HCT116 (cell line): Measurements from ENCODE around the gene PICALM. TPM values are rescaled to one million over a fixed set of nuclear protein-coding genes. Genes with fewer than 3 reads are reported as not detected.

Experiments
- ATAC-seq: fragments of 200-7000 bp; cut with Tn5 transposase; 2 replicates; pipeline ENCODE4 v1.9.1; 2020; ENCODE audit warnings: mild to moderate bottlenecking, moderate library complexity
- BruUV-seq: library from RNA; stranded (reverse); fragments of 400-500 nt; replicated peaks from 2 replicates; lab custom pipeline; 2021; lab: Mats Ljungman, UMichigan
- CTCF ChIA-PET: fragments of 300-600 bp; sonication (Branson Sonifier 250); formaldehyde crosslinking; loops from one replicate; lab custom pipeline; 2021; ENCODE audit warnings: antibody characterized with exemption; lab: Charles Lee
- POLR2A ChIA-PET: fragments of 300-600, 350-600 bp; sonication (Branson Sonifier 250); formaldehyde crosslinking; loops from one replicate; lab custom pipeline; 2021; ENCODE audit warnings: antibody characterized with exemption; lab: Charles Lee
- RAD21 ChIA-PET, 2 experiments: fragments of 300-600 bp; sonication (Branson Sonifier 250); formaldehyde crosslinking; loops; one replicate each; lab custom pipeline; 2023; ENCODE audit warnings: low total read pairs in 2 of 2; ENCODE audit not compliant: uncharacterized antibody in 2 of 2, unreplicated experiment in 2 of 2, low non-redundant PET in 1 of 2; lab: Charles Lee
- DNase-seq: peaks from one replicate; pipeline ENCODE4 v3.0.0-alpha.2; 2010; ENCODE audit warnings: low read depth, low spot score
- H2AFZ ChIP-seq: fragments of 200-600 bp; shearing (Covaris generic), sonication (generic); 2 replicates; pipeline ENCODE4 v1.6.1; 2017; ENCODE audit warnings: low read depth, mixed run types, mixed read lengths, antibody characterized with exemption, low read length; ENCODE audit not compliant: poor library complexity, severe bottlenecking
- H3K27ac ChIP-seq: 2 replicates; pipeline ENCODE4 v1.5.1; 2012; ENCODE audit warnings: low read depth, low read length
- H3K27me3 ChIP-seq: fragments of 200-600 bp; sonication (generic); 2 replicates; pipeline ENCODE4 v1.6.1; 2016; ENCODE audit warnings: mixed run types, low read length, mixed read lengths; ENCODE audit not compliant: insufficient read depth
- H3K36me3 ChIP-seq, 2 experiments: fragments of 200-500 bp in 1 of 2; fragments of 200-600 bp in 1 of 2; sonication (Bioruptor generic) in 1 of 2; sonication (generic) in 1 of 2; 2 replicates each; pipeline versions ENCODE4 v1.5.1 to v1.6.1; 2014 to 2016; ENCODE audit warnings: low read length in 2 of 2, inconsistent platforms in 1 of 2, mixed read lengths in 1 of 2, mixed run types in 1 of 2; ENCODE audit not compliant: insufficient read depth in 2 of 2, control insufficient read depth in 1 of 2
- H3K4me1 ChIP-seq, 2 experiments: fragments of 200-600 bp in 1 of 2; sonication (generic) in 1 of 2; 2 replicates each; pipeline versions ENCODE4 v1.5.1 to v1.6.1; 2012 to 2017; ENCODE audit warnings: low read length in 2 of 2, inconsistent platforms in 1 of 2, mild to moderate bottlenecking in 1 of 2, mixed read lengths in 1 of 2, mixed run types in 1 of 2, moderate library complexity in 1 of 2; ENCODE audit not compliant: insufficient read depth in 2 of 2, control insufficient read depth in 1 of 2
- H3K4me2 ChIP-seq: fragments of 200-600 bp; sonication (generic); 2 replicates; pipeline ENCODE4 v1.6.1; 2017; ENCODE audit warnings: mixed run types, low read length, mixed read lengths
- H3K4me3 ChIP-seq, 2 experiments: fragments of 200-600 bp in 1 of 2; sonication (generic) in 1 of 2; replicated peaks in 1 of 2; 2 replicates each; pipeline ENCODE4 v1.5.1; 2011 to 2016; ENCODE audit warnings: low read length in 2 of 2, control low read depth in 1 of 2, low read depth in 1 of 2, mild to moderate bottlenecking in 1 of 2, mixed read lengths in 1 of 2, mixed run types in 1 of 2
- H3K79me2 ChIP-seq: fragments of 200-600 bp; sonication (generic); 2 replicates; pipeline ENCODE4 v1.6.1; 2017; ENCODE audit warnings: mild to moderate bottlenecking, mixed run types, low read length, moderate library complexity, mixed read lengths; ENCODE audit not compliant: insufficient read depth
- H3K9ac ChIP-seq: fragments of 200-600 bp; sonication (generic); 2 replicates; pipeline ENCODE4 v1.6.1; 2016; ENCODE audit warnings: low read length, mixed read lengths
- H3K9me2 ChIP-seq: fragments of 200-600 bp; sonication (generic), shearing (Covaris generic); 2 replicates; pipeline ENCODE4 v1.6.1; 2017; ENCODE audit warnings: mixed run types, mild to moderate bottlenecking, moderate library complexity; ENCODE audit not compliant: insufficient read depth
- H3K9me3 ChIP-seq, 2 experiments: fragments of 200-500 bp in 1 of 2; fragments of 200-600 bp in 1 of 2; sonication (Bioruptor generic) in 1 of 2; sonication (generic) in 1 of 2; 2 replicates each; pipeline ENCODE4 v1.6.1; 2014 to 2017; ENCODE audit warnings: low read length in 2 of 2, mixed read lengths in 2 of 2, inconsistent platforms in 1 of 2, low read depth in 1 of 2, mild to moderate bottlenecking in 1 of 2, mixed run types in 1 of 2, moderate library complexity in 1 of 2; ENCODE audit not compliant: control insufficient read depth in 1 of 2, insufficient read depth in 1 of 2
- H4K20me1 ChIP-seq: fragments of 200-600 bp; sonication (generic), shearing (Covaris generic); 2 replicates; pipeline ENCODE4 v1.6.1; 2017; ENCODE audit warnings: mixed run types, mild to moderate bottlenecking, moderate library complexity; ENCODE audit not compliant: insufficient read depth
- CBX3 ChIP-seq: IDR thresholded peaks from 2 replicates; pipeline ENCODE4 v1.6.1; 2012; ENCODE audit warnings: low read depth
- CEBPB ChIP-seq: IDR thresholded peaks from 2 replicates; pipeline ENCODE4 v1.6.1; 2012; ENCODE audit warnings: low read depth
- CTCF ChIP-seq, 3 experiments: fragments of 200-600 bp in 1 of 3; sonication (generic) in 1 of 3; IDR thresholded peaks in 2 of 3; conservative IDR thresholded peaks in 1 of 3; 2 replicates each; pipeline ENCODE4 v1.5.1; 2012 to 2017; ENCODE audit warnings: low read depth in 2 of 3, low read length in 2 of 3, antibody characterized with exemption in 1 of 3, borderline replicate concordance in 1 of 3, control low read depth in 1 of 3, mild to moderate bottlenecking in 1 of 3, mixed read lengths in 1 of 3, mixed run types in 1 of 3, moderate library complexity in 1 of 3; ENCODE audit not compliant: insufficient read depth in 1 of 3
- EGR1 ChIP-seq: IDR thresholded peaks from 2 replicates; pipeline ENCODE4 v1.6.1; 2012; ENCODE audit warnings: low read depth
- ELF1 ChIP-seq: IDR thresholded peaks from 2 replicates; pipeline ENCODE4 v1.6.1; 2012; ENCODE audit warnings: low read depth, borderline replicate concordance
- EZH2 ChIP-seq: fragments of 200-600 bp; sonication (generic); IDR thresholded peaks from 2 replicates; pipeline ENCODE4 v1.6.1; 2017; ENCODE audit warnings: antibody characterized with exemption, mixed run types
- EZH2phosphoT487 ChIP-seq: fragments of 200-600 bp; IDR thresholded peaks from 2 replicates; pipeline ENCODE4 v1.6.1; 2018; ENCODE audit warnings: antibody characterized with exemption, borderline replicate concordance
- FOSL1 ChIP-seq: IDR thresholded peaks from 2 replicates; pipeline ENCODE4 v1.6.1; 2012; ENCODE audit warnings: low read depth
- JUND ChIP-seq: IDR thresholded peaks from 2 replicates; pipeline ENCODE4 v1.6.1; 2012
- MAX ChIP-seq: IDR thresholded peaks from 2 replicates; pipeline ENCODE4 v1.6.1; 2012
- POLR2A ChIP-seq: IDR thresholded peaks from 2 replicates; pipeline ENCODE4 v1.7.0; 2011; ENCODE audit warnings: borderline replicate concordance; ENCODE audit not compliant: insufficient read depth, insufficient read length; ENCODE audit errors: extremely low read depth
- POLR2AphosphoS5 ChIP-seq: IDR thresholded peaks from 2 replicates; pipeline ENCODE4 v1.6.1; 2011; ENCODE audit warnings: mild to moderate bottlenecking, low read depth, low read length, moderate library complexity
- REST ChIP-seq: IDR thresholded peaks from 2 replicates; pipeline ENCODE4 v1.6.1; 2012; ENCODE audit warnings: low read depth
- SIN3A ChIP-seq: IDR thresholded peaks from 2 replicates; pipeline ENCODE4 v1.6.1; 2012; ENCODE audit warnings: low read depth
- SRF ChIP-seq: IDR thresholded peaks from 2 replicates; pipeline ENCODE4 v1.6.1; 2012; ENCODE audit warnings: low read depth
- TCF7L2 ChIP-seq: IDR thresholded peaks from 2 replicates; pipeline ENCODE4 v1.7.0; 2011; ENCODE audit warnings: borderline replicate concordance, inconsistent platforms; ENCODE audit not compliant: insufficient read depth, insufficient read length; ENCODE audit errors: extremely low read depth
- YY1 ChIP-seq: IDR thresholded peaks from 2 replicates; pipeline ENCODE4 v1.6.1; 2011; ENCODE audit warnings: low read length, low read depth, moderate library complexity, mild to moderate bottlenecking; ENCODE audit not compliant: insufficient replicate concordance; ENCODE audit errors: extremely low read depth
- ZBTB33 ChIP-seq: IDR thresholded peaks from 2 replicates; pipeline ENCODE4 v1.6.1; 2011; ENCODE audit warnings: mild to moderate bottlenecking, low read length, moderate library complexity; ENCODE audit not compliant: insufficient replicate concordance; ENCODE audit errors: extremely low read depth
- ZNF274 ChIP-seq: fragments of 200-500 bp; sonication (Bioruptor generic); IDR thresholded peaks from 2 replicates; pipeline ENCODE4 v1.6.1; 2014; ENCODE audit warnings: mild to moderate bottlenecking, low read depth, low read length, inconsistent platforms
- intact Hi-C: fragments of 100-400 bp; cut with micrococcal nuclease; formaldehyde crosslinking; loops from 2 replicates; pipeline ENCODE4 v1.10.0; 2022
- total RNA-seq: library from RNA; stranded (reverse); gene quantifications from one replicate; pipeline ENCODE4 v1.2.1, GENCODE V29; 2021; ENCODE audit not compliant: unreplicated experiment

The PICALM gene
- total RNA-seq, 1 experiment from 2014 or later: 90.6 TPM

GRCh38 chr11:86014221-86014620 is 54.7 kb downstream of the PICALM start:
- no TSS peak for BruUV-seq
- no peak overlapping the region for H3K9ac ChIP-seq
- H3K9me2 ChIP-seq: no peaks in the 10 kb centered on the region
- intact Hi-C loops: no loop called here
- H3K4me2 ChIP-seq: no peak overlapping the region
- POLR2A ChIA-PET: no interaction called here
- CTCF ChIA-PET: interaction anchor here (0.9 kb wide), 1 partner anchor 28 kb away, joined by 4 read pairs; no protein-coding TSS in a partner anchor
- no peak overlapping the region for H3K27ac ChIP-seq
- no peak for ATAC-seq
- H3K36me3 ChIP-seq: peaks cover 0 to 4% of the 10 kb centered on the region in 2 experiments; a peak in 1 of 4 replicates
- H2AFZ ChIP-seq: no peak overlapping the region
- TF ChIP-seq CEBPB (no peak), MAX (no peak), POLR2AphosphoS5 (no peak), POLR2A (no peak), SIN3A (no peak), JUND (no peak), EZH2phosphoT487 (no peak), FOSL1 (no peak), REST (no peak), ZBTB33 (no peak), EZH2 (no peak), CBX3 (no peak), EGR1 (no peak), SRF (no peak), CTCF (IDR thresholded peaks at IDR 0.05 in 2 of 3, conservative IDR thresholded peaks at IDR 0.05 in 1 of 3; ENCODE audit: borderline replicate concordance in 1 of 3, insufficient read depth in 1 of 3, low read depth in 2 of 3, low read length in 2 of 3) (no peak), ZNF274 (no peak), ELF1 (no peak), TCF7L2 (no peak), YY1 (no peak)
- TF ChIP-seq, all 23 proteins: peak for 0
- no peaks in the 10 kb centered on the region for H3K9me3 ChIP-seq
- no peaks in the 10 kb centered on the region for H4K20me1 ChIP-seq
- no peaks in the 10 kb centered on the region for H3K27me3 ChIP-seq
- no peak overlapping the region for H3K4me3 ChIP-seq
- H3K4me1 ChIP-seq: no peaks in the 10 kb centered on the region
- RAD21 ChIA-PET: no interaction called here
- DNase-seq: no peak
- H3K79me2 ChIP-seq: peaks cover 9% of the 10 kb centered on the region; the same call in 1 of the 2 replicates
